CD4-positive, alpha-beta T cell (primary cell): ENCODE results near the gene DAP. TPM values are rescaled to one million over a fixed set of nuclear protein-coding genes. Genes with fewer than 3 reads are reported as not detected.
A peak's percentile ranks its signal among the peaks of the same experiment; 100 is the strongest.

Experiments
- ATAC-seq: fragments of 200-7000 bp; cut with Tn5 transposase; one replicate; pipeline ENCODE4 v1.10.0; 2022; ENCODE audit warnings: mild to moderate bottlenecking; ENCODE audit not compliant: poor library complexity
- CTCF ChIA-PET: fragments of 350-600 bp; sonication (Branson Sonifier 250); formaldehyde crosslinking; loops from one replicate; lab custom pipeline; 2021; ENCODE audit warnings: antibody characterized with exemption, inconsistent platforms; lab: Charles Lee
- POLR2A ChIA-PET: fragments of 350-600 bp; sonication (Branson Sonifier 250); formaldehyde crosslinking; loops from one replicate; lab custom pipeline; 2021; ENCODE audit warnings: antibody characterized with exemption, inconsistent platforms; lab: Charles Lee
- DNase-seq, 14 experiments: peaks; one replicate each; pipeline ENCODE4 v3.0.0-alpha.2; 2013 to 2020; ENCODE audit warnings: mixed read lengths in 2 of 14
- H3K27ac ChIP-seq, 2 donors: one replicate each; pipeline versions ENCODE4 v1.5.1 to v1.7.0; 2013; ENCODE audit warnings: low read length in 2 of 2, low read depth in 1 of 2, mild to moderate bottlenecking in 1 of 2
- H3K27me3 ChIP-seq, 2 experiments: 1 replicate in 1 of 2; 2 replicates in 1 of 2; pipeline versions ENCODE4 v1.6.1 to v1.7.0; 2013; ENCODE audit warnings: low read length in 2 of 2, control low read depth in 1 of 2, mild to moderate bottlenecking in 1 of 2, moderate library complexity in 1 of 2; ENCODE audit not compliant: insufficient read depth in 2 of 2, control insufficient read depth in 1 of 2
- H3K36me3 ChIP-seq: one replicate; pipeline ENCODE4 v1.6.1; 2013; ENCODE audit warnings: low read length, control low read depth; ENCODE audit not compliant: insufficient read depth
- H3K4me1 ChIP-seq: one replicate; pipeline ENCODE4 v1.6.1; 2013; ENCODE audit warnings: low read length, control low read depth; ENCODE audit not compliant: insufficient read depth
- H3K4me3 ChIP-seq: one replicate; pipeline ENCODE4 v1.5.1; 2013; ENCODE audit warnings: mild to moderate bottlenecking, low read length, moderate library complexity
- H3K9me3 ChIP-seq, 2 experiments: 1 replicate in 1 of 2; 2 replicates in 1 of 2; pipeline versions ENCODE4 v1.6.1 to v1.7.0; 2013; ENCODE audit warnings: low read length in 2 of 2, mild to moderate bottlenecking in 2 of 2, control low read depth in 1 of 2, moderate library complexity in 1 of 2; ENCODE audit not compliant: control insufficient read depth in 1 of 2, insufficient read depth in 1 of 2
- H3K27ac Mint-ChIP-seq: one replicate; pipeline ENCODE4 v1.8.0; 2020; ENCODE audit warnings: mixed read lengths
- H3K27me3 Mint-ChIP-seq: one replicate; pipeline ENCODE4 v1.8.0; 2021; ENCODE audit warnings: mixed read lengths
- H3K36me3 Mint-ChIP-seq: one replicate; pipeline ENCODE4 v1.8.0; 2021; ENCODE audit warnings: low read depth, mixed read lengths
- H3K4me1 Mint-ChIP-seq: one replicate; pipeline ENCODE4 v1.8.0; 2021; ENCODE audit warnings: low read depth, mixed read lengths
- H3K4me3 Mint-ChIP-seq: one replicate; pipeline ENCODE4 v1.8.0; 2020; ENCODE audit warnings: mild to moderate bottlenecking, mixed read lengths
- H3K9me3 Mint-ChIP-seq: one replicate; pipeline ENCODE4 v1.8.0; 2020; ENCODE audit warnings: mixed read lengths
- CTCF ChIP-seq: fragments of 200-600 bp; IDR thresholded peaks from one replicate; pipeline ENCODE4 v1.8.0; 2022; ENCODE audit warnings: antibody characterized with exemption, mild to moderate bottlenecking
- intact Hi-C, 2 experiments: fragments of 100-400 bp; cut with DNase I in 1 of 2; cut with micrococcal nuclease in 1 of 2; formaldehyde crosslinking; loops; one replicate each; pipeline versions ENCODE4 v1.15.1 to v1.9.0; 2023 to 2025; cut with DNase I, micrococcal nuclease
- total RNA-seq, 174 experiments: library from RNA in 2 of 174; stranded (reverse) in 2 of 174; gene quantifications; one replicate each; pipeline ENCODE4 v1.2.3 and lab custom pipeline; 2021 to 2026

Gene DAP
- total RNA-seq, 2 experiments from 2014 or later, result 33.6 to 35.2 TPM

DNA sequence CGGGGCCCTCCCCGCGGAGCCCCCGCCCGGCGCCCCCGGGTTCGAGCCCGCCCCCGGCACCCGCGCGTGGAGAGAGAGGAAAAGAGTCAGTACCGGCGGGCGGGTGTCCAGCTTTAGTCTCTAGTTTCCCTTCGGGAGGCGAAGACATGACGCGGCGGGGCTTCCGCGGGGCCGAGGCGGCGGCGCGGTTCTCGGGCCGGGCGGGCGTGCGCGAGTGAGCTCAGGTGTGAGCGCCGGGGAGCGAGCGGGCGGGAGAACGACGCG is 181 bp downstream of the DAP start:
- no peak for TF ChIP-seq CTCF
- Histone ChIP-seq H3K4me1 (peaks cover 39% of the 10 kb centered on the region), H3K27me3 (no peaks in the 10 kb centered on the region), H3K9me3 (no peaks in the 10 kb centered on the region), H3K27ac (peak overlapping the region in 1 of 2 donors; percentile 64), H3K36me3 (no peaks in the 10 kb centered on the region), H3K4me3 (peak overlapping the region; percentile 69)
- ATAC-seq (no peak), DNase-seq (no peak)
- intact Hi-C loops, result loop anchor here in 1 of 2 experiments (2.0 to 5.0 kb wide), 2 partner anchors 314 to 510 kb away; partner anchors contain the start of gene CCT5
- H3K27me3 Mint-ChIP-seq, result peaks cover 3% of the 10 kb centered on the region
- ChIA-PET POLR2A (interaction anchor here (0.7 to 1.5 kb wide), 5 partner anchors 133 to 511 kb away, joined by 3 to 12 read pairs (median 5); partner anchors contain the start of genes ATPSCKMT, CCT5 and MARCHF6), CTCF (no interaction called here)
- H3K4me3 Mint-ChIP-seq, result peak overlapping the region; percentile 65
- H3K27ac Mint-ChIP-seq, result peak overlapping the region; percentile 64
- peaks cover 61% of the 10 kb centered on the region for H3K4me1 Mint-ChIP-seq
- H3K36me3 Mint-ChIP-seq, result peaks cover 18% of the 10 kb centered on the region
- no peaks in the 10 kb centered on the region for H3K9me3 Mint-ChIP-seq

DNA sequence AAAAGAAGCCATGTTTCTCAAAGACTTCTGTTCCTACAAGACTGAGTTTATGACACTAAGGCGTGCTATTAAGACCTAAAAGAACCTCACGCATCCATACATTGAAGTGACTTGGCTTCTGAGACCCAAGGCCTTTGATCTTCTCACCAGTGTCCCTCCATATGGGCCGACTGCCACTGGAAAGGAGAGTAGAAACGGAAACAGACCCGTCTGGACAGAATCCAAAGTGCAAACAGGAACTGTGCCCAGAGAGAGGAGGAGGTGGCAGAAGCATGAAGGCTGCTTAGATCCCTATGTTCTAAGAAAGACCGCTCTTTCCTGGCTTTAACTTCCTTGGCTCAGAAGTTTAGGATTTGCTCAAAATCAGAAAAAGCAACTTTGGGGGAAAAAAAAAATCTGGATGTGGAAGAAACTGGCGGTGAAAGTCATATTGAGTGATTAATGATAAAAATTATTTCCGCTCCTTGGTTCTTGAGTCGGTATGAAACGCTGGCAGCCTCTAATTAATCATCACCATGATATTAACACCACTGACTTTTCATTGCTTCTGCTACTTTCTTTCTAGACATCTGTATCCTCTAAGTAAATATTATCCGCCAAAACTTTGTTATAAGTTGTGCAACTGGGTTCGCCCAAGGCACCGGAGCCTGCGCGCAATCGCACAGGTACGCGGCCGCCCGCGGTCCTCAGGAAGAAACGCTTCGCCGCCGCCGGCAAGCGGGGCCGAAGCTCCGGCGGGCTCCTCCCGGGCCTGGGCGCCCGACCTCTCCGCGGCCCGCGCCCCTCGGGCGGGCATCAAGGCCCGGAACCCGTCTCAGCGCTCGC is 726 bp downstream of the DAP start:
- H3K36me3 ChIP-seq, result peaks cover 2% of the 10 kb centered on the region

DNA sequence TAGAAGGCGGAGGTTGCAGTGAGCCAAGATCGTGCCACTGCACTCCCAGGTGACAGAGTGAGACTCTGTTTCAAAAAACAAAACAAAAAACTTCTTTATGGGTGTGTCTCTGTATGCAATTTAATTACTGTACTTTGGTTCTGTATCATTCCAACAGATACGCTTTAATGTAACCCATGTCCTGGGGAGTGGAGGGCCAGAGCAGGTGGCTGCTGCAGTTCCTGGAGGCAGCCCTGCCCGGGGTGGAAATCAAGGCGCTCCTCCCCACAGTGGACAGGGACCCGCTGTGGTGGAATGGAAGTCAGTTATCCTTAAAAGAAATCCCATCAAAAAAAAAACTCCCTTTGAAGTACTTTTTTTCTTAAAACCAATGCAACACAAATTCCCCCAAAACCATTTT is 1.9 kb downstream of the DAP start:
- ChIA-PET POLR2A (no interaction called here), CTCF (no interaction called here)
- peaks cover 44% of the 10 kb centered on the region for H3K4me1 ChIP-seq
- Mint-ChIP-seq H3K4me3 (peak overlapping the region; percentile 81), H3K4me1 (peaks cover 75% of the 10 kb centered on the region), H3K27me3 (no peaks in the 10 kb centered on the region), H3K9me3 (no peaks in the 10 kb centered on the region), H3K36me3 (peaks cover 30% of the 10 kb centered on the region), H3K27ac (peak overlapping the region; percentile 46)
- no peak overlapping the region for H3K4me3 ChIP-seq
- H3K36me3 ChIP-seq, result peaks cover 9% of the 10 kb centered on the region
- ATAC-seq, result no peak
- no peak for TF ChIP-seq CTCF
- H3K27me3 ChIP-seq, result no peaks in the 10 kb centered on the region
- intact Hi-C loops, result loop anchor here in 1 of 2 experiments (2.0 to 5.0 kb wide), 2 partner anchors 207 to 410 kb away; no protein-coding TSS in a partner anchor
- H3K9me3 ChIP-seq, result no peaks in the 10 kb centered on the region
- no peak overlapping the region for H3K27ac ChIP-seq
- no peak for DNase-seq

More for the DNA sequence above, 726 bp downstream of the DAP start:
- Histone ChIP-seq H3K27me3 (no peaks in the 10 kb centered on the region), H3K9me3 (no peaks in the 10 kb centered on the region), H3K4me3 (peak overlapping the region; percentile 69), H3K27ac (peak overlapping the region; percentile 49 to 64), H3K4me1 (peaks cover 40% of the 10 kb centered on the region)
- no peak for TF ChIP-seq CTCF
- Mint-ChIP-seq H3K27ac (peak overlapping the region; percentile 64), H3K4me3 (peak overlapping the region; percentile 88), H3K4me1 (peaks cover 65% of the 10 kb centered on the region), H3K9me3 (no peaks in the 10 kb centered on the region), H3K36me3 (peaks cover 20% of the 10 kb centered on the region), H3K27me3 (no peaks in the 10 kb centered on the region)
- intact Hi-C loops, result loop anchor here in 1 of 2 experiments (2.0 to 5.0 kb wide), 2 partner anchors 313 to 510 kb away; partner anchors contain the start of gene CCT5
- ChIA-PET POLR2A (interaction anchor here (0.7 to 1.5 kb wide), 5 partner anchors 133 to 510 kb away, joined by 3 to 12 read pairs (median 5); partner anchors contain the start of genes ATPSCKMT, CCT5 and MARCHF6), CTCF (no interaction called here)
- peak in 5 of 14 experiments; percentile 23 to 70 (median 39) for DNase-seq
- ATAC-seq, result peak; percentile 22
